ENCODE data around the gene SNPH.
"Not testable (repeated sequence)": the region's sequence is repeated elsewhere in the genome, so short reads cannot be mapped to it uniquely, and the experiment has no call there.

DNA sequence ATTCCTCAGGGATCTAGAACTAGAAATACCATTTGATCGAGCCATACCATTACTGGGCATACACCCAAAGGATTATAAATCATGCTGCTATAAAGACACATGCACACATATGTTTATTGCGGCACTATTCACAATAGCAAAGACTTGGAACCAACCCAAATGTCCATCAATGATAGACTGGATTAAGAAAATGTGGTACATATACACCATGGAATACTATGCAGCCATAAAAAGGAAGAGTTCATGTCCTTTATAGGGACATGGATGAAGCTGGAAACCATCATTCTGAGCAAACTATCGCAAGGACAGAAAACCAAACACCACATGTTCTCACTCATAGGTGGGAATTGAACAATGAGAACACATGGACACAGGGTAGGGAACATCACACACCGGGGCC, 43.3 kb upstream of the SNPH start:
- TF ChIP-seq POLR2A (IDR thresholded peaks at IDR 0.05) = not testable (repeated sequence)
- TF ChIP-seq, protein P1, sequence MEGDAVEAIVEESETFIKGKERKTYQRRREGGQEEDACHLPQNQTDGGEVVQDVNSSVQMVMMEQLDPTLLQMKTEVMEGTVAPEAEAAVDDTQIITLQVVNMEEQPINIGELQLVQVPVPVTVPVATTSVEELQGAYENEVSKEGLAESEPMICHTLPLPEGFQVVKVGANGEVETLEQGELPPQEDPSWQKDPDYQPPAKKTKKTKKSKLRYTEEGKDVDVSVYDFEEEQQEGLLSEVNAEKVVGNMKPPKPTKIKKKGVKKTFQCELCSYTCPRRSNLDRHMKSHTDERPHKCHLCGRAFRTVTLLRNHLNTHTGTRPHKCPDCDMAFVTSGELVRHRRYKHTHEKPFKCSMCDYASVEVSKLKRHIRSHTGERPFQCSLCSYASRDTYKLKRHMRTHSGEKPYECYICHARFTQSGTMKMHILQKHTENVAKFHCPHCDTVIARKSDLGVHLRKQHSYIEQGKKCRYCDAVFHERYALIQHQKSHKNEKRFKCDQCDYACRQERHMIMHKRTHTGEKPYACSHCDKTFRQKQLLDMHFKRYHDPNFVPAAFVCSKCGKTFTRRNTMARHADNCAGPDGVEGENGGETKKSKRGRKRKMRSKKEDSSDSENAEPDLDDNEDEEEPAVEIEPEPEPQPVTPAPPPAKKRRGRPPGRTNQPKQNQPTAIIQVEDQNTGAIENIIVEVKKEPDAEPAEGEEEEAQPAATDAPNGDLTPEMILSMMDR (IDR thresholded peaks at IDR 0.05) = not testable (repeated sequence)

All from Peyer's patch (tissue), 4 donors.